HG03025 (cell line): ENCODE results near the gene TMEM131L.

Source experiments
- ATAC-seq: cut with Tn5 transposase; IDR thresholded peaks from one replicate; pipeline ENCODE4 v1.9.1; 2021; ENCODE audit warnings: mild to moderate bottlenecking, moderate library complexity; ENCODE audit not compliant: unreplicated experiment, low FRiP score

The TMEM131L gene

GRCh38 chr4:153474251-153474650 is 8.1 kb downstream of the TMEM131L start:
- no peak for ATAC-seq

- no peak for ATAC-seq
These were observed 10.8 kb downstream of the TMEM131L start for GRCh38 chr4:153476829-153477574.

GRCh38 chr4:153479101-153479500 is 12.9 kb downstream of the TMEM131L start:
- no peak for ATAC-seq

- no peak for ATAC-seq
These were observed 14.5 kb downstream of the TMEM131L start for GRCh38 chr4:153480704-153481103.

GRCh38 chr4:153481478-153481877 is 15.3 kb downstream of the TMEM131L start:
- ATAC-seq: no peak

GRCh38 chr4:153483432-153484418 is 17.6 kb downstream of the TMEM131L start:
- ATAC-seq: no peak

GRCh38 chr4:153485359-153485758 is 19.2 kb downstream of the TMEM131L start:
- ATAC-seq: no peak

- no peak for ATAC-seq
These were observed 19.7 kb downstream of the TMEM131L start for GRCh38 chr4:153485860-153486259.

GRCh38 chr4:153486281-153487151 is 20.4 kb downstream of the TMEM131L start:
- no peak for ATAC-seq

GRCh38 chr4:153488006-153488891 is 22.1 kb downstream of the TMEM131L start:
- ATAC-seq: peak; percentile 43

GRCh38 chr4:153489856-153490558 is 23.8 kb downstream of the TMEM131L start:
- ATAC-seq: no peak

- ATAC-seq: no peak
These were observed 24.9 kb downstream of the TMEM131L start for GRCh38 chr4:153490985-153491483.

GRCh38 chr4:153494562-153494961 is 28.4 kb downstream of the TMEM131L start:
- ATAC-seq: no peak

- no peak for ATAC-seq
These were observed 29.5 kb downstream of the TMEM131L start for GRCh38 chr4:153495480-153496193.

GRCh38 chr4:153497091-153497531 is 31.0 kb downstream of the TMEM131L start:
- ATAC-seq: no peak

- ATAC-seq: no peak
These were observed 32.1 kb downstream of the TMEM131L start for GRCh38 chr4:153497988-153498967.

GRCh38 chr4:153499005-153499404 is 32.8 kb downstream of the TMEM131L start:
- ATAC-seq: no peak
